GM23338 (cell line): ENCODE measurements around the gene ACE2. TPM values are rescaled to one million over a fixed set of nuclear protein-coding genes. Genes with fewer than 3 reads are reported as not detected.

Experiments used
- ATAC-seq: fragments of 200-7000 bp; cut with Tn5 transposase; 3 replicates; pipeline ENCODE4 v1.9.1; 2020
- DNase-seq: peaks from one replicate; pipeline ENCODE4 v3.0.0-alpha.2; 2015; ENCODE audit warnings: low spot score
- H2AFZ ChIP-seq: fragments of 200-600 bp; sonication (generic); 2 replicates; pipeline ENCODE4 v1.8.0; 2016; ENCODE audit warnings: antibody characterized with exemption, mild to moderate bottlenecking, moderate library complexity
- H3F3A ChIP-seq: fragments of 200-600 bp; sonication (generic); replicated peaks from 2 replicates; pipeline ENCODE4 v1.8.0; 2017; ENCODE audit warnings: antibody characterized with exemption, mixed run types, low read depth
- H3K27ac ChIP-seq: fragments of 200-600 bp; sonication (generic); 2 replicates; pipeline ENCODE4 v1.6.1; 2016; ENCODE audit warnings: low read depth
- H3K27me3 ChIP-seq: fragments of 200-600 bp; sonication (generic); 2 replicates; pipeline ENCODE4 v1.8.0; 2016; ENCODE audit warnings: mild to moderate bottlenecking, mixed run types, moderate library complexity; ENCODE audit not compliant: insufficient read depth
- H3K36me3 ChIP-seq: fragments of 200-600 bp; sonication (generic); 2 replicates; pipeline ENCODE4 v1.8.0; 2016; ENCODE audit warnings: mild to moderate bottlenecking; ENCODE audit not compliant: insufficient read depth
- H3K4me1 ChIP-seq: fragments of 200-600 bp; sonication (generic); 2 replicates; pipeline ENCODE4 v1.8.0; 2016; ENCODE audit warnings: mild to moderate bottlenecking, moderate library complexity; ENCODE audit not compliant: insufficient read depth
- H3K4me2 ChIP-seq: fragments of 200-600 bp; sonication (generic); 2 replicates; pipeline ENCODE4 v1.7.1; 2017; ENCODE audit warnings: mixed run types
- H3K4me3 ChIP-seq: fragments of 200-600 bp; sonication (generic); 2 replicates; pipeline ENCODE4 v1.6.1; 2016; ENCODE audit warnings: mixed run types
- H3K79me2 ChIP-seq: fragments of 200-600 bp; sonication (generic); replicated peaks from 2 replicates; pipeline ENCODE4 v1.8.0; 2017; ENCODE audit warnings: mild to moderate bottlenecking; ENCODE audit not compliant: insufficient read depth
- H3K9me2 ChIP-seq: fragments of 200-600 bp; sonication (generic); 2 replicates; pipeline ENCODE4 v1.8.0; 2017; ENCODE audit not compliant: insufficient read depth
- H4K20me1 ChIP-seq: fragments of 200-600 bp; sonication (generic); replicated peaks from 2 replicates; pipeline ENCODE4 v1.8.0; 2017; ENCODE audit warnings: mild to moderate bottlenecking; ENCODE audit not compliant: insufficient read depth
- H3K27ac Mint-ChIP-seq: 2 replicates; pipeline ENCODE4 v1.8.0; 2020; ENCODE audit warnings: inconsistent platforms, mild to moderate bottlenecking, moderate library complexity, mixed read lengths
- H3K27me3 Mint-ChIP-seq: 3 replicates; pipeline ENCODE4 v1.8.0; 2022; ENCODE audit warnings: low read depth, mild to moderate bottlenecking, moderate library complexity, mixed read lengths, inconsistent platforms; ENCODE audit not compliant: insufficient read depth, poor library complexity
- H3K36me3 Mint-ChIP-seq: 3 replicates; pipeline ENCODE4 v1.8.0; 2021; ENCODE audit warnings: low read depth, mild to moderate bottlenecking, inconsistent platforms, moderate library complexity, mixed read lengths
- H3K4me1 Mint-ChIP-seq: 3 replicates; pipeline ENCODE4 v1.8.0; 2020; ENCODE audit warnings: mild to moderate bottlenecking, inconsistent platforms, mixed read lengths
- H3K4me3 Mint-ChIP-seq: 3 replicates; pipeline ENCODE4 v1.8.0; 2021; ENCODE audit warnings: moderate library complexity, mild to moderate bottlenecking, inconsistent platforms, mixed read lengths
- H3K9me3 Mint-ChIP-seq: 3 replicates; pipeline ENCODE4 v1.8.0; 2020; ENCODE audit warnings: moderate library complexity, mild to moderate bottlenecking, inconsistent platforms, mixed read lengths
- CREB1 ChIP-seq: fragments of 250-450 bp; sonication (Bioruptor Pico); IDR thresholded peaks from 2 replicates; pipeline ENCODE4 v1.5.0; 2020; ENCODE audit warnings: low read depth, mild to moderate bottlenecking, moderate library complexity
- EZH2 ChIP-seq: fragments of 200-600 bp; sonication (generic); IDR thresholded peaks from one replicate; pipeline ENCODE4 v1.8.0; 2017; ENCODE audit warnings: antibody characterized with exemption, mild to moderate bottlenecking, low read depth; ENCODE audit not compliant: unreplicated experiment
- EZH2phosphoT487 ChIP-seq: fragments of 200-600 bp; sonication (generic); IDR thresholded peaks from one replicate; pipeline ENCODE4 v1.8.1; 2018; ENCODE audit warnings: antibody characterized with exemption; ENCODE audit not compliant: unreplicated experiment
- JUNB ChIP-seq: IDR thresholded peaks from one replicate; pipeline ENCODE4 v1.6.1; 2016; ENCODE audit warnings: antibody characterized with exemption; ENCODE audit not compliant: unreplicated experiment
- NANOG ChIP-seq: IDR thresholded peaks from 2 replicates; pipeline ENCODE4 v1.6.1; 2016; ENCODE audit warnings: antibody characterized with exemption, borderline replicate concordance
- POLR2AphosphoS5 ChIP-seq: IDR thresholded peaks from 2 replicates; pipeline ENCODE4 v1.6.1; 2016; ENCODE audit warnings: antibody characterized with exemption, low read depth
- STAT1 ChIP-seq: IDR thresholded peaks from one replicate; pipeline ENCODE4 v1.6.1; 2016; ENCODE audit warnings: antibody characterized with exemption; ENCODE audit not compliant: unreplicated experiment
- ZNF114 ChIP-seq: fragments of 250-450 bp; sonication (Bioruptor Pico); IDR thresholded peaks from 2 replicates; pipeline ENCODE4 v1.5.0; 2020; ENCODE audit warnings: mild to moderate bottlenecking, moderate library complexity
- ZNF331 ChIP-seq: fragments of 250-450 bp; sonication (Bioruptor Pico); IDR thresholded peaks from 2 replicates; pipeline ENCODE4 v1.5.0; 2020; ENCODE audit warnings: low read depth, mild to moderate bottlenecking, moderate library complexity
- polyA plus RNA-seq: library from polyadenylated mRNA; unstranded; fragments of >200 nt; fragmentation: Nextera tagmentation; extraction: Ambion mirVana; gene quantifications from 2 replicates; pipeline ENCODE4 v1.2.1, GENCODE V29; 2016
- total RNA-seq: library from RNA; depleted of rRNA; stranded (reverse); fragments of >200 nt; shearing (Covaris generic); gene quantifications from 2 replicates; pipeline ENCODE4 v1.2.3, GENCODE V29; 2014
- TF ChIP-seq, protein P1 (sequence below), 2 experiments: fragments of 200-600 bp in 1 of 2; sonication (generic) in 1 of 2; conservative IDR thresholded peaks; 2 replicates each; pipeline versions ENCODE4 v1.5.1 to v1.6.1; 2016 to 2017; ENCODE audit warnings: antibody characterized with exemption in 2 of 2, low read depth in 2 of 2, mild to moderate bottlenecking in 2 of 2, moderate library complexity in 1 of 2
- TF ChIP-seq, protein P2 (sequence below): IDR thresholded peaks from one replicate; pipeline ENCODE4 v1.6.1; 2018; ENCODE audit warnings: antibody characterized with exemption; ENCODE audit not compliant: unreplicated experiment
- TF ChIP-seq, protein P3 (sequence below): IDR thresholded peaks from 2 replicates; pipeline ENCODE4 v1.6.1; 2016; ENCODE audit warnings: antibody characterized with exemption
- TF ChIP-seq, protein P4 (sequence below): fragments of 250-450 bp; sonication (Bioruptor Pico); IDR thresholded peaks from 2 replicates; pipeline ENCODE4 v1.5.0; 2020; ENCODE audit warnings: mild to moderate bottlenecking, moderate library complexity

The ACE2 gene
- total and polyA plus RNA-seq, 2 experiments from 2014 or later: 0.10 TPM; not detected in 1

DNA sequence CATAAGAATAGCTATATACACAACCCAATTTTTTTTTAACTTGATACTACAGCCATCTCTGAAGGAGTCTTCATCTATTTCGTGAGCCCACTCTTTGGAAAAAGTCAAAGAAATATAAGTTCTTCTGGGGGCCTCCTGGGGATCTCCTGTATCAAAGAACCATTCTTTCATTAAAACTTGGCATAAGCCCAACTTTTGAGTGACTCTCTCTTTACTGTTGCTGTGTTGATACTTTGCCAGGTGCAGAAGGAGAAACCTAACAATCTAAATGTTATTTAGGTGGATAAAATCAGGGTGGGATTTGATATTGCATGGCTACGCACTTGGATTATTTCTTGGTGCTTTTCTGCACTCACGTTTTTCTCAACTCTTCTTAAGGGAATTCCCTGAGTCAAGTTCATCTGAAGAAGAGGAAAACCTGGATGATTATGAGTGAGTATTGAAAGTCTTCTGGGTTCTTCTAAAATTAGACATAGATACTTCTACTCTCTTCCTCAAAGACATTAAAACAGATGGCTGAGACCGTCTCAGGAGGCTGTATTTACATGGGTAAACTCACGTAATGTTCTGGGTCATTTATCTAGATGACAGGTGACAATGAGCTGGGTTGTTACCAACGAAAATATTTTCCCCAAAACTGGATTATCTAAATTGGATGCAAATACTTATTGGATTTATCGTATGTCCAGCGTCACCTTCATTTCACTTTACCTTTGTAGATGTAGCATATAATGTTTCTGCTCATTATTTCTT, 74.9 kb downstream of the ACE2 start:
- no peak overlapping the region for H3K27ac Mint-ChIP-seq
- H3K4me2 ChIP-seq: no peak overlapping the region
- TF ChIP-seq STAT1 (no peak), EZH2phosphoT487 (no peak), NANOG (no peak), ZNF331 (no peak), JUNB (no peak), POLR2AphosphoS5 (no peak), CREB1 (CRISPR knock-in tag) (no peak), EZH2 (no peak), ZNF114 (CRISPR knock-in tag) (no peak)
- TF ChIP-seq, protein P1, sequence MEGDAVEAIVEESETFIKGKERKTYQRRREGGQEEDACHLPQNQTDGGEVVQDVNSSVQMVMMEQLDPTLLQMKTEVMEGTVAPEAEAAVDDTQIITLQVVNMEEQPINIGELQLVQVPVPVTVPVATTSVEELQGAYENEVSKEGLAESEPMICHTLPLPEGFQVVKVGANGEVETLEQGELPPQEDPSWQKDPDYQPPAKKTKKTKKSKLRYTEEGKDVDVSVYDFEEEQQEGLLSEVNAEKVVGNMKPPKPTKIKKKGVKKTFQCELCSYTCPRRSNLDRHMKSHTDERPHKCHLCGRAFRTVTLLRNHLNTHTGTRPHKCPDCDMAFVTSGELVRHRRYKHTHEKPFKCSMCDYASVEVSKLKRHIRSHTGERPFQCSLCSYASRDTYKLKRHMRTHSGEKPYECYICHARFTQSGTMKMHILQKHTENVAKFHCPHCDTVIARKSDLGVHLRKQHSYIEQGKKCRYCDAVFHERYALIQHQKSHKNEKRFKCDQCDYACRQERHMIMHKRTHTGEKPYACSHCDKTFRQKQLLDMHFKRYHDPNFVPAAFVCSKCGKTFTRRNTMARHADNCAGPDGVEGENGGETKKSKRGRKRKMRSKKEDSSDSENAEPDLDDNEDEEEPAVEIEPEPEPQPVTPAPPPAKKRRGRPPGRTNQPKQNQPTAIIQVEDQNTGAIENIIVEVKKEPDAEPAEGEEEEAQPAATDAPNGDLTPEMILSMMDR (conservative IDR thresholded peaks at IDR 0.05; ENCODE audit: low read depth in 2 of 2): no peak
- TF ChIP-seq, protein P2, sequence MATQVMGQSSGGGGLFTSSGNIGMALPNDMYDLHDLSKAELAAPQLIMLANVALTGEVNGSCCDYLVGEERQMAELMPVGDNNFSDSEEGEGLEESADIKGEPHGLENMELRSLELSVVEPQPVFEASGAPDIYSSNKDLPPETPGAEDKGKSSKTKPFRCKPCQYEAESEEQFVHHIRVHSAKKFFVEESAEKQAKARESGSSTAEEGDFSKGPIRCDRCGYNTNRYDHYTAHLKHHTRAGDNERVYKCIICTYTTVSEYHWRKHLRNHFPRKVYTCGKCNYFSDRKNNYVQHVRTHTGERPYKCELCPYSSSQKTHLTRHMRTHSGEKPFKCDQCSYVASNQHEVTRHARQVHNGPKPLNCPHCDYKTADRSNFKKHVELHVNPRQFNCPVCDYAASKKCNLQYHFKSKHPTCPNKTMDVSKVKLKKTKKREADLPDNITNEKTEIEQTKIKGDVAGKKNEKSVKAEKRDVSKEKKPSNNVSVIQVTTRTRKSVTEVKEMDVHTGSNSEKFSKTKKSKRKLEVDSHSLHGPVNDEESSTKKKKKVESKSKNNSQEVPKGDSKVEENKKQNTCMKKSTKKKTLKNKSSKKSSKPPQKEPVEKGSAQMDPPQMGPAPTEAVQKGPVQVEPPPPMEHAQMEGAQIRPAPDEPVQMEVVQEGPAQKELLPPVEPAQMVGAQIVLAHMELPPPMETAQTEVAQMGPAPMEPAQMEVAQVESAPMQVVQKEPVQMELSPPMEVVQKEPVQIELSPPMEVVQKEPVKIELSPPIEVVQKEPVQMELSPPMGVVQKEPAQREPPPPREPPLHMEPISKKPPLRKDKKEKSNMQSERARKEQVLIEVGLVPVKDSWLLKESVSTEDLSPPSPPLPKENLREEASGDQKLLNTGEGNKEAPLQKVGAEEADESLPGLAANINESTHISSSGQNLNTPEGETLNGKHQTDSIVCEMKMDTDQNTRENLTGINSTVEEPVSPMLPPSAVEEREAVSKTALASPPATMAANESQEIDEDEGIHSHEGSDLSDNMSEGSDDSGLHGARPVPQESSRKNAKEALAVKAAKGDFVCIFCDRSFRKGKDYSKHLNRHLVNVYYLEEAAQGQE: no peak
- TF ChIP-seq, protein P3, sequence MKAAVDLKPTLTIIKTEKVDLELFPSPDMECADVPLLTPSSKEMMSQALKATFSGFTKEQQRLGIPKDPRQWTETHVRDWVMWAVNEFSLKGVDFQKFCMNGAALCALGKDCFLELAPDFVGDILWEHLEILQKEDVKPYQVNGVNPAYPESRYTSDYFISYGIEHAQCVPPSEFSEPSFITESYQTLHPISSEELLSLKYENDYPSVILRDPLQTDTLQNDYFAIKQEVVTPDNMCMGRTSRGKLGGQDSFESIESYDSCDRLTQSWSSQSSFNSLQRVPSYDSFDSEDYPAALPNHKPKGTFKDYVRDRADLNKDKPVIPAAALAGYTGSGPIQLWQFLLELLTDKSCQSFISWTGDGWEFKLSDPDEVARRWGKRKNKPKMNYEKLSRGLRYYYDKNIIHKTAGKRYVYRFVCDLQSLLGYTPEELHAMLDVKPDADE: no peak
- TF ChIP-seq, protein P4, sequence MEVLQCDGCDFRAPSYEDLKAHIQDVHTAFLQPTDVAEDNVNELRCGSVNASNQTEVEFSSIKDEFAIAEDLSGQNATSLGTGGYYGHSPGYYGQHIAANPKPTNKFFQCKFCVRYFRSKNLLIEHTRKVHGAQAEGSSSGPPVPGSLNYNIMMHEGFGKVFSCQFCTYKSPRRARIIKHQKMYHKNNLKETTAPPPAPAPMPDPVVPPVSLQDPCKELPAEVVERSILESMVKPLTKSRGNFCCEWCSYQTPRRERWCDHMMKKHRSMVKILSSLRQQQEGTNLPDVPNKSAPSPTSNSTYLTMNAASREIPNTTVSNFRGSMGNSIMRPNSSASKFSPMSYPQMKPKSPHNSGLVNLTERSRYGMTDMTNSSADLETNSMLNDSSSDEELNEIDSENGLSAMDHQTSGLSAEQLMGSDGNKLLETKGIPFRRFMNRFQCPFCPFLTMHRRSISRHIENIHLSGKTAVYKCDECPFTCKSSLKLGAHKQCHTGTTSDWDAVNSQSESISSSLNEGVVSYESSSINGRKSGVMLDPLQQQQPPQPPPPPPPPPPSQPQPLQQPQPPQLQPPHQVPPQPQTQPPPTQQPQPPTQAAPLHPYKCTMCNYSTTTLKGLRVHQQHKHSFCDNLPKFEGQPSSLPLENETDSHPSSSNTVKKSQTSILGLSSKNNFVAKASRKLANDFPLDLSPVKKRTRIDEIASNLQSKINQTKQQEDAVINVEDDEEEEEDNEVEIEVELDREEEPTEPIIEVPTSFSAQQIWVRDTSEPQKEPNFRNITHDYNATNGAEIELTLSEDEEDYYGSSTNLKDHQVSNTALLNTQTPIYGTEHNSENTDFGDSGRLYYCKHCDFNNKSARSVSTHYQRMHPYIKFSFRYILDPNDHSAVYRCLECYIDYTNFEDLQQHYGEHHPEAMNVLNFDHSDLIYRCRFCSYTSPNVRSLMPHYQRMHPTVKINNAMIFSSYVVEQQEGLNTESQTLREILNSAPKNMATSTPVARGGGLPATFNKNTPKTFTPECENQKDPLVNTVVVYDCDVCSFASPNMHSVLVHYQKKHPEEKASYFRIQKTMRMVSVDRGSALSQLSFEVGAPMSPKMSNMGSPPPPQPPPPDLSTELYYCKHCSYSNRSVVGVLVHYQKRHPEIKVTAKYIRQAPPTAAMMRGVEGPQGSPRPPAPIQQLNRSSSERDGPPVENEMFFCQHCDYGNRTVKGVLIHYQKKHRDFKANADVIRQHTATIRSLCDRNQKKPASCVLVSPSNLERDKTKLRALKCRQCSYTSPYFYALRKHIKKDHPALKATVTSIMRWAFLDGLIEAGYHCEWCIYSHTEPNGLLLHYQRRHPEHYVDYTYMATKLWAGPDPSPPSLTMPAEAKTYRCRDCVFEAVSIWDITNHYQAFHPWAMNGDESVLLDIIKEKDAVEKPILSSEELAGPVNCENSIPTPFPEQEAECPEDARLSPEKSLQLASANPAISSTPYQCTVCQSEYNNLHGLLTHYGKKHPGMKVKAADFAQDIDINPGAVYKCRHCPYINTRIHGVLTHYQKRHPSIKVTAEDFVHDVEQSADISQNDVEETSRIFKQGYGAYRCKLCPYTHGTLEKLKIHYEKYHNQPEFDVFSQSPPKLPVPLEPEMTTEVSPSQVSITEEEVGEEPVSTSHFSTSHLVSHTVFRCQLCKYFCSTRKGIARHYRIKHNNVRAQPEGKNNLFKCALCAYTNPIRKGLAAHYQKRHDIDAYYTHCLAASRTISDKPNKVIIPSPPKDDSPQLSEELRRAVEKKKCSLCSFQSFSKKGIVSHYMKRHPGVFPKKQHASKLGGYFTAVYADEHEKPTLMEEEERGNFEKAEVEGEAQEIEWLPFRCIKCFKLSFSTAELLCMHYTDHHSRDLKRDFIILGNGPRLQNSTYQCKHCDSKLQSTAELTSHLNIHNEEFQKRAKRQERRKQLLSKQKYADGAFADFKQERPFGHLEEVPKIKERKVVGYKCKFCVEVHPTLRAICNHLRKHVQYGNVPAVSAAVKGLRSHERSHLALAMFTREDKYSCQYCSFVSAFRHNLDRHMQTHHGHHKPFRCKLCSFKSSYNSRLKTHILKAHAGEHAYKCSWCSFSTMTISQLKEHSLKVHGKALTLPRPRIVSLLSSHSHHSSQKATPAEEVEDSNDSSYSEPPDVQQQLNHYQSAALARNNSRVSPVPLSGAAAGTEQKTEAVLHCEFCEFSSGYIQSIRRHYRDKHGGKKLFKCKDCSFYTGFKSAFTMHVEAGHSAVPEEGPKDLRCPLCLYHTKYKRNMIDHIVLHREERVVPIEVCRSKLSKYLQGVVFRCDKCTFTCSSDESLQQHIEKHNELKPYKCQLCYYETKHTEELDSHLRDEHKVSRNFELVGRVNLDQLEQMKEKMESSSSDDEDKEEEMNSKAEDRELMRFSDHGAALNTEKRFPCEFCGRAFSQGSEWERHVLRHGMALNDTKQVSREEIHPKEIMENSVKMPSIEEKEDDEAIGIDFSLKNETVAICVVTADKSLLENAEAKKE (CRISPR knock-in tag): no peak
- no peaks in the 10 kb centered on the region for H3K79me2 ChIP-seq
- H3K36me3 ChIP-seq: no peaks in the 10 kb centered on the region
- H3K4me1 Mint-ChIP-seq: no peaks in the 10 kb centered on the region
- no peak overlapping the region for H3K27ac ChIP-seq
- no peak overlapping the region for H3K4me3 ChIP-seq
- H4K20me1 ChIP-seq: no peaks in the 10 kb centered on the region
- no peaks in the 10 kb centered on the region for H3K36me3 Mint-ChIP-seq
- no peak overlapping the region for H2AFZ ChIP-seq
- ATAC-seq (no peak), DNase-seq (no peak)
- H3K27me3 Mint-ChIP-seq: no peaks in the 10 kb centered on the region
- H3K4me1 ChIP-seq: no peaks in the 10 kb centered on the region
- H3K27me3 ChIP-seq: no peaks in the 10 kb centered on the region
- no peaks in the 10 kb centered on the region for H3K9me3 Mint-ChIP-seq
- H3F3A ChIP-seq: no peaks in the 10 kb centered on the region
- H3K9me2 ChIP-seq: no peaks in the 10 kb centered on the region
- no peak overlapping the region for H3K4me3 Mint-ChIP-seq
